Measurements from ENCODE around the gene UTP3. TPM values are rescaled to one million over a fixed set of nuclear protein-coding genes. Genes with fewer than 3 reads are reported as not detected.

Gene UTP3
- polyA plus RNA-seq, 4 donors = 18.6 to 34.8 (median 23.5) TPM

- DNase-seq (no peak), FAIRE-seq (no peak)
- peaks cover 0 to 3% (median 0%) of the 10 kb centered on the region in 3 donors for H3K36me3 ChIP-seq (ENCODE audit: control insufficient read depth in 3 of 3, insufficient read depth in 2 of 3, low read depth in 1 of 3, low read length in 3 of 3)
- WGBS, 3 donors = 81 to 95% (median 91%) methylated on average over 6 of the region's 6 CpGs
- H3K4me3 ChIP-seq (ENCODE audit: low read depth in 1 of 3, low read length in 3 of 3) = no peak overlapping the region
- no peaks in the 10 kb centered on the region for H3K27me3 ChIP-seq (ENCODE audit: control insufficient read depth in 3 of 3, insufficient read depth in 3 of 3, low read length in 3 of 3)
- H3K9me3 ChIP-seq (ENCODE audit: control insufficient read depth in 2 of 2, insufficient read depth in 1 of 2, low read depth in 1 of 2, low read length in 1 of 2) = no peaks in the 10 kb centered on the region
- H3K4me1 ChIP-seq (ENCODE audit: control insufficient read depth in 3 of 3, insufficient read depth in 2 of 3, low read depth in 1 of 3, low read length in 2 of 3) = peaks cover 0 to 11% (median 2%) of the 10 kb centered on the region in 3 donors
- H3K27ac ChIP-seq (ENCODE audit: low read depth in 1 of 3, low read length in 2 of 3) = no peak overlapping the region
These were observed 51.4 kb downstream of the UTP3 start for GRCh38 chr4:70739496-70740337.

Other genes with a start within 250 kb of the UTP3 start
- not detected for gene MUC7, start 216.3 kb upstream of the UTP3 start, polyA plus RNA-seq
- not detected for gene AMTN, start 170.0 kb upstream of the UTP3 start, polyA plus RNA-seq
- gene AMBN, start 96.3 kb upstream of the UTP3 start, polyA plus RNA-seq = not detected
- 1 to 10 TPM in 1 of 4 donors, under 1 TPM in 2, not detected in 1; under 0.01 to 4.5 (median 0.04) TPM for gene ENAM, start 59.8 kb upstream of the UTP3 start, polyA plus RNA-seq
- gene JCHAIN, start 22.0 kb upstream of the UTP3 start, polyA plus RNA-seq = 1,000 to 10,000 TPM in 1 of 4 donors, 100 to 1,000 TPM in 1, 10 to 100 TPM in 1, under 1 TPM in 1; 0.90 to 2,753 (median 108) TPM
- 10 to 100 TPM; 13.8 to 48.4 (median 18.2) TPM for gene RUFY3, start 33.4 kb downstream of the UTP3 start, polyA plus RNA-seq
- 10 to 100 TPM; 41.1 to 69.1 (median 57.7) TPM for gene GRSF1, start 151.4 kb downstream of the UTP3 start, polyA plus RNA-seq
- gene MOB1B, start 213.8 kb downstream of the UTP3 start, polyA plus RNA-seq = 10 to 100 TPM in 1 of 4 donors, 1 to 10 TPM in 3; 1.1 to 22.5 (median 2.7) TPM